ENCODE results near the gene ZNF407.

ZNF407 gene

GRCh38 chr18:75107196-75107930, 509.7 kb downstream of the ZNF407 start:
- TF ChIP-seq NFIC (IDR thresholded peaks at IDR 0.05): no peak
- no peak for TF ChIP-seq CREB1 (IDR thresholded peaks at IDR 0.05; ENCODE audit: low read depth)
- TF ChIP-seq EGR1 (IDR thresholded peaks at IDR 0.05): no peak
- no peak for TF ChIP-seq TCF12 (IDR thresholded peaks at IDR 0.05; ENCODE audit: low read depth)
- no peak for TF ChIP-seq RAD21 (IDR thresholded peaks at IDR 0.05; ENCODE audit: low read depth)
- TF ChIP-seq EP300 (IDR thresholded peaks at IDR 0.05; ENCODE audit: borderline replicate concordance): no peak
- TF ChIP-seq TAF1 (IDR thresholded peaks at IDR 0.05; ENCODE audit: low read depth): no peak
- TF ChIP-seq FOXM1 (IDR thresholded peaks at IDR 0.05; ENCODE audit: borderline replicate concordance, low read depth): no peak
- no peak for TF ChIP-seq CEBPB (IDR thresholded peaks at IDR 0.05)

- no peak for TF ChIP-seq TAF1 (IDR thresholded peaks at IDR 0.05; ENCODE audit: low read depth)
- TF ChIP-seq RAD21 (IDR thresholded peaks at IDR 0.05; ENCODE audit: low read depth): no peak
- no peak for TF ChIP-seq TEAD4 (IDR thresholded peaks at IDR 0.05)
- TF ChIP-seq EGR1 (IDR thresholded peaks at IDR 0.05): no peak
- no peak for TF ChIP-seq TCF12 (IDR thresholded peaks at IDR 0.05; ENCODE audit: low read depth)
- TF ChIP-seq YY1 (IDR thresholded peaks at IDR 0.05; ENCODE audit: low read depth): no peak
- no peak for TF ChIP-seq EP300 (IDR thresholded peaks at IDR 0.05; ENCODE audit: borderline replicate concordance)
- TF ChIP-seq MAX (IDR thresholded peaks at IDR 0.05): no peak
- no peak for TF ChIP-seq USF1 (IDR thresholded peaks at IDR 0.05)
- TF ChIP-seq FOXM1 (IDR thresholded peaks at IDR 0.05; ENCODE audit: borderline replicate concordance, low read depth): no peak
- no peak for TF ChIP-seq ZBTB7A (IDR thresholded peaks at IDR 0.05; ENCODE audit: low read depth)
- TF ChIP-seq REST (IDR thresholded peaks at IDR 0.05; ENCODE audit: low read depth): no peak
- no peak for TF ChIP-seq CREB1 (IDR thresholded peaks at IDR 0.05; ENCODE audit: low read depth)
- TF ChIP-seq NFIC (IDR thresholded peaks at IDR 0.05): no peak
- no peak for TF ChIP-seq CEBPB (IDR thresholded peaks at IDR 0.05)
Observed at GRCh38 chr18:75107931-75108276, 510.2 kb downstream of the ZNF407 start.

- TF ChIP-seq TAF1 (IDR thresholded peaks at IDR 0.05; ENCODE audit: low read depth) (no peak), FOXM1 (IDR thresholded peaks at IDR 0.05; ENCODE audit: borderline replicate concordance, low read depth) (no peak), TCF12 (IDR thresholded peaks at IDR 0.05; ENCODE audit: low read depth) (no peak), MAX (IDR thresholded peaks at IDR 0.05) (no peak), REST (IDR thresholded peaks at IDR 0.05; ENCODE audit: low read depth) (no peak), CREB1 (IDR thresholded peaks at IDR 0.05; ENCODE audit: low read depth) (no peak), YY1 (IDR thresholded peaks at IDR 0.05; ENCODE audit: low read depth) (no peak), TEAD4 (IDR thresholded peaks at IDR 0.05) (no peak)
Observed at GRCh38 chr18:75108579-75109318, 511.1 kb downstream of the ZNF407 start.

- TF ChIP-seq NFIC (IDR thresholded peaks at IDR 0.05) (no peak), TAF1 (IDR thresholded peaks at IDR 0.05; ENCODE audit: low read depth) (no peak), USF1 (IDR thresholded peaks at IDR 0.05) (no peak), EGR1 (IDR thresholded peaks at IDR 0.05) (no peak), FOXM1 (IDR thresholded peaks at IDR 0.05; ENCODE audit: borderline replicate concordance, low read depth) (no peak), MAX (IDR thresholded peaks at IDR 0.05) (no peak), TCF12 (IDR thresholded peaks at IDR 0.05; ENCODE audit: low read depth) (no peak)
Observed at GRCh38 chr18:75109319-75109691, 511.6 kb downstream of the ZNF407 start.

- TF ChIP-seq USF1 (IDR thresholded peaks at IDR 0.05): no peak
- no peak for TF ChIP-seq FOXM1 (IDR thresholded peaks at IDR 0.05; ENCODE audit: borderline replicate concordance, low read depth)
- TF ChIP-seq MAX (IDR thresholded peaks at IDR 0.05): no peak
- TF ChIP-seq TEAD4 (IDR thresholded peaks at IDR 0.05): no peak
- no peak for TF ChIP-seq RAD21 (IDR thresholded peaks at IDR 0.05; ENCODE audit: low read depth)
- TF ChIP-seq CEBPB (IDR thresholded peaks at IDR 0.05): no peak
- TF ChIP-seq NFIC (IDR thresholded peaks at IDR 0.05): no peak
- no peak for TF ChIP-seq CREB1 (IDR thresholded peaks at IDR 0.05; ENCODE audit: low read depth)
- no peak for TF ChIP-seq TCF12 (IDR thresholded peaks at IDR 0.05; ENCODE audit: low read depth)
- TF ChIP-seq TAF1 (IDR thresholded peaks at IDR 0.05; ENCODE audit: low read depth): no peak
- no peak for TF ChIP-seq EGR1 (IDR thresholded peaks at IDR 0.05)
Observed at GRCh38 chr18:75109819-75110218, 512.1 kb downstream of the ZNF407 start.

Measured in Ishikawa (cell line).